Measurements from ENCODE around the gene UST.
"Not testable (repeated sequence)": the region's sequence is repeated elsewhere in the genome, so short reads cannot be mapped to it uniquely, and the experiment has no call there.

The UST gene

GRCh38 chr6:148745926-148746325, 904 bp upstream of the UST start:
- peak overlapping the region; percentile 60 for H3K4me3 ChIP-seq (ENCODE audit: low read depth, low read length)
- peak; percentile 22 for DNase-seq (ENCODE audit: low read depth)
- no peak for TF ChIP-seq CTCF (conservative IDR thresholded peaks at IDR 0.05; ENCODE audit: low read depth, low read length)

- no peak for TF ChIP-seq CTCF (conservative IDR thresholded peaks at IDR 0.05; ENCODE audit: low read depth, low read length)
- peak overlapping the region; percentile 60 for H3K4me3 ChIP-seq (ENCODE audit: low read depth, low read length)
- DNase-seq (ENCODE audit: low read depth) = no peak
Observed at GRCh38 chr6:148747145-148747470, 278 bp downstream of the UST start.

GRCh38 chr6:148747471-148748165, 788 bp downstream of the UST start:
- no peak for TF ChIP-seq CTCF (conservative IDR thresholded peaks at IDR 0.05; ENCODE audit: low read depth, low read length)
- peak; percentile 55 for DNase-seq (ENCODE audit: low read depth)
- H3K4me3 ChIP-seq (ENCODE audit: low read depth, low read length) = peak overlapping the region; percentile 60

DNA sequence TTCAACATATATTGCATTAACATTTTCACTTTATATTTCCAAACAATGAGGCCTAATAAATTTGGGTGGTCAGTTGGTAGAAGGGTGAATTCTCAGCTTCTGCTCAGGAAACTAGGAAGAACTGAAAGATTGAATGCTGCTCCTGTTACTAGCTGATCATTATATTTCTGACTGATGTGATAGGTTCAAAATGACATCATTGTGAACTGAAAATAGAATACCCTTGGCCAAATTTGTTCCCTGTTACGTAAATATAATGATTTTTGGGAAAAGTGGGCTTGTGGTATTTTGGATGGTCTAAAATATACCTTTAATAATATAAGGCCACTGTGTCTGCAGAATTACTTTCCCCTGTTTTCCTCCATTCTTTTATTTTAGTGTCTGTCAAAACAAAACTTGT, 2.8 kb downstream of the UST start:
- TF ChIP-seq CTCF (conservative IDR thresholded peaks at IDR 0.05; ENCODE audit: low read depth, low read length) = no peak
- H3K4me3 ChIP-seq (ENCODE audit: low read depth, low read length) = no peak overlapping the region
- no peak for DNase-seq (ENCODE audit: low read depth)

DNA sequence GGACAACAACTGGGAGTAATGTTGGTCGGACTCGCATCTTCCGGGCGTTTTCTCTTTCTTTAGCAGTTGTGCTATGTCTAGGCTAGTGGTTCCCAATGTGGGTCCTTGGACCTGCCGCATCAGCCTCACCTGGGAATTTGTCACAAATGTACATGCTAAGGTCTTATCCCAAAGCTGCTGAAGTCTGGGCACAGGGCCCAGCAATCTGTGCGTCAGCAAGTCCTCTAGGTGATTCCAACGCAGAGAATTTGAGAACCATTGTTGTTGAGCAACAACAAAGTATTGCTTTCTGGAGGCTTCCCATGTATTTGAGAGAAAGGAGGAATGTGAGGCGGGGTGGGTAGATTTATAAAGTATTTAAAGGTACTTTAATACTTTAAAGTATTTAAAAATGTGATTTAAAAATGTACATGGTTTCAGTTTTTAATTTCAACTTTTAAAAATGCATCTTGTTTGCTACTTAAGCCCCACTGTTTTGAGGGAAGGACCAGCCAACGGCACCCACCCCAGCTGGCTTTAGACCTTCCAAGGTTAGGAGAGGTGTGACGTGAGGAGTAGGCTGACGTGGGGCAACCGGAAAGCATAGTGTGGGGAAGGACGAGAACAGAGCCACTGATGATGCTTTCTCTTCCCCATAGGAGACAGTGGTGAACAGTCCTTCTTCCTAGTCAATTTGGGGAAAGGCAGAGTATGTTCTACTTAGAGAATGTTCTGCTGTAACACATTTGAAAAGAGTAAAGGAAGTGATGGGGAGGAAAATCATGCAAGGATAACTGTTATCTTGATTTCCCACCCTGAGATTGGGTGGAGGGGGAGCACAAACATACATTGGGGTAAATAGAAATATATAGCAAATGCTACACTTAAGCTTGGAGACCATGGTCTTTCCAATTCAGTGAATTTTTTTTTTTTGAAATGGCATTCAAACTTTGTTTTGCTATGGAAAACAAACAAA, 4.3 kb downstream of the UST start:
- DNase-seq (ENCODE audit: low read depth) = peak; percentile 23
- no peak for TF ChIP-seq CTCF (conservative IDR thresholded peaks at IDR 0.05; ENCODE audit: low read depth, low read length)
- no peak overlapping the region for H3K4me3 ChIP-seq (ENCODE audit: low read depth, low read length)

GRCh38 chr6:148751793-148752170, 5.0 kb downstream of the UST start:
- H3K4me3 ChIP-seq (ENCODE audit: low read depth, low read length) = no peak overlapping the region
- no peak for DNase-seq (ENCODE audit: low read depth)
- no peak for TF ChIP-seq CTCF (conservative IDR thresholded peaks at IDR 0.05; ENCODE audit: low read depth, low read length)

DNA sequence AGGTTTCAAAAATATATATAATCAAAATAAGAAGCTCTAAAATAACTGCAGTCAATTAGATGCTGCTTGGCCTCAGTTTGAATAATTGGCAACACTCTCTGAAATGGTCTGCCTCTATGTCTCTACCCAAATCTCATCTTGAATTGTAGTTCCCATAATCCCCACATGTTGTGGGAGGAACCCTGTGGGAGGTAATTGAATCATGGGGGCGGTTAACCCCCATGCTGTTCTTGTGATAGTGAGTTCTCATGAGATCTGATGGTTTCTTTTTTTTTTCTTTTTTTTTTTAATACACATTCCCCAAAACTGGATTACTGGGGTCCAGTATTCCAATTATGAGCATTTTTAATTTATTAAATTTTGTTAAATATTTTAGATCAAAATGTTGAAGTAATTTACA, 8.5 kb downstream of the UST start:
- H3K4me3 ChIP-seq (ENCODE audit: low read depth, low read length); DNase-seq (ENCODE audit: low read depth): not testable (repeated sequence)
